CD4-positive, alpha-beta T cell (primary cell): ENCODE data around the gene PCDHA1. TPM values are rescaled to one million over a fixed set of nuclear protein-coding genes. Genes with fewer than 3 reads are reported as not detected.
"Not testable (repeated sequence)": the region's sequence is repeated elsewhere in the genome, so short reads cannot be mapped to it uniquely, and the experiment has no call there.

Source experiments
- ATAC-seq: fragments of 200-7000 bp; cut with Tn5 transposase; one replicate; pipeline ENCODE4 v1.10.0; 2022; ENCODE audit warnings: mild to moderate bottlenecking; ENCODE audit not compliant: poor library complexity
- CTCF ChIA-PET: fragments of 350-600 bp; sonication (Branson Sonifier 250); formaldehyde crosslinking; loops from one replicate; lab custom pipeline; 2021; ENCODE audit warnings: antibody characterized with exemption, inconsistent platforms; lab: Charles Lee
- POLR2A ChIA-PET: fragments of 350-600 bp; sonication (Branson Sonifier 250); formaldehyde crosslinking; loops from one replicate; lab custom pipeline; 2021; ENCODE audit warnings: antibody characterized with exemption, inconsistent platforms; lab: Charles Lee
- DNase-seq, 14 experiments: peaks; one replicate each; pipeline ENCODE4 v3.0.0-alpha.2; 2013 to 2020; ENCODE audit warnings: mixed read lengths in 2 of 14
- H3K27ac ChIP-seq, 2 donors: one replicate each; pipeline versions ENCODE4 v1.5.1 to v1.7.0; 2013; ENCODE audit warnings: low read length in 2 of 2, low read depth in 1 of 2, mild to moderate bottlenecking in 1 of 2
- H3K27me3 ChIP-seq, 2 experiments: 1 replicate in 1 of 2; 2 replicates in 1 of 2; pipeline versions ENCODE4 v1.6.1 to v1.7.0; 2013; ENCODE audit warnings: low read length in 2 of 2, control low read depth in 1 of 2, mild to moderate bottlenecking in 1 of 2, moderate library complexity in 1 of 2; ENCODE audit not compliant: insufficient read depth in 2 of 2, control insufficient read depth in 1 of 2
- H3K36me3 ChIP-seq: one replicate; pipeline ENCODE4 v1.6.1; 2013; ENCODE audit warnings: low read length, control low read depth; ENCODE audit not compliant: insufficient read depth
- H3K4me1 ChIP-seq: one replicate; pipeline ENCODE4 v1.6.1; 2013; ENCODE audit warnings: low read length, control low read depth; ENCODE audit not compliant: insufficient read depth
- H3K4me3 ChIP-seq: one replicate; pipeline ENCODE4 v1.5.1; 2013; ENCODE audit warnings: mild to moderate bottlenecking, low read length, moderate library complexity
- H3K9me3 ChIP-seq, 2 experiments: 1 replicate in 1 of 2; 2 replicates in 1 of 2; pipeline versions ENCODE4 v1.6.1 to v1.7.0; 2013; ENCODE audit warnings: low read length in 2 of 2, mild to moderate bottlenecking in 2 of 2, control low read depth in 1 of 2, moderate library complexity in 1 of 2; ENCODE audit not compliant: control insufficient read depth in 1 of 2, insufficient read depth in 1 of 2
- H3K27ac Mint-ChIP-seq: one replicate; pipeline ENCODE4 v1.8.0; 2020; ENCODE audit warnings: mixed read lengths
- H3K27me3 Mint-ChIP-seq: one replicate; pipeline ENCODE4 v1.8.0; 2021; ENCODE audit warnings: mixed read lengths
- H3K36me3 Mint-ChIP-seq: one replicate; pipeline ENCODE4 v1.8.0; 2021; ENCODE audit warnings: low read depth, mixed read lengths
- H3K4me1 Mint-ChIP-seq: one replicate; pipeline ENCODE4 v1.8.0; 2021; ENCODE audit warnings: low read depth, mixed read lengths
- H3K4me3 Mint-ChIP-seq: one replicate; pipeline ENCODE4 v1.8.0; 2020; ENCODE audit warnings: mild to moderate bottlenecking, mixed read lengths
- H3K9me3 Mint-ChIP-seq: one replicate; pipeline ENCODE4 v1.8.0; 2020; ENCODE audit warnings: mixed read lengths
- CTCF ChIP-seq: fragments of 200-600 bp; IDR thresholded peaks from one replicate; pipeline ENCODE4 v1.8.0; 2022; ENCODE audit warnings: antibody characterized with exemption, mild to moderate bottlenecking
- intact Hi-C, 2 experiments: fragments of 100-400 bp; cut with DNase I in 1 of 2; cut with micrococcal nuclease in 1 of 2; formaldehyde crosslinking; loops; one replicate each; pipeline versions ENCODE4 v1.15.1 to v1.9.0; 2023 to 2025; cut with DNase I, micrococcal nuclease
- total RNA-seq, 174 experiments: library from RNA in 2 of 174; stranded (reverse) in 2 of 174; gene quantifications; one replicate each; pipeline ENCODE4 v1.2.3 and lab custom pipeline; 2021 to 2026

The PCDHA1 gene
- total RNA-seq, 2 experiments from 2014 or later: not detected

- Mint-ChIP-seq H3K9me3 (peaks cover 24% of the 10 kb centered on the region), H3K27me3 (peaks cover 37% of the 10 kb centered on the region), H3K4me1 (no peaks in the 10 kb centered on the region), H3K4me3 (no peak overlapping the region), H3K36me3 (peaks cover 45% of the 10 kb centered on the region), H3K27ac (no peak overlapping the region)
- ATAC-seq (no peak), DNase-seq (no peak)
- no peaks in the 10 kb centered on the region for H3K4me1 ChIP-seq
- no peak for TF ChIP-seq CTCF
- POLR2A ChIA-PET: no interaction called here
- intact Hi-C loops: no loop called here
- CTCF ChIA-PET: no interaction called here
- peaks cover 3 to 5% of the 10 kb centered on the region in 2 experiments for H3K27me3 ChIP-seq
- no peak overlapping the region for H3K4me3 ChIP-seq
- H3K27ac ChIP-seq: no peak overlapping the region
- peaks cover 36 to 84% of the 10 kb centered on the region in 2 experiments for H3K9me3 ChIP-seq
- H3K36me3 ChIP-seq: no peaks in the 10 kb centered on the region
Observed at GRCh38 chr5:140780512-140780911, 5.4 kb upstream of the PCDHA1 start.

- H3K9me3 Mint-ChIP-seq: peaks cover 22% of the 10 kb centered on the region
- H3K27ac ChIP-seq, H3K4me1 Mint-ChIP-seq, H3K4me1 ChIP-seq, H3K4me3 ChIP-seq, CTCF ChIA-PET, H3K27ac Mint-ChIP-seq, H3K4me3 Mint-ChIP-seq, intact Hi-C loops, ATAC-seq, POLR2A ChIA-PET, H3K36me3 ChIP-seq, DNase-seq: not testable (repeated sequence)
- H3K36me3 Mint-ChIP-seq: peaks cover 43% of the 10 kb centered on the region
- peaks cover 21% of the 10 kb centered on the region in 2 experiments for H3K27me3 ChIP-seq
- peaks cover 42 to 77% of the 10 kb centered on the region in 2 experiments for H3K9me3 ChIP-seq
- peaks cover 76% of the 10 kb centered on the region for H3K27me3 Mint-ChIP-seq
Observed at GRCh38 chr5:140787422-140787821, 1.5 kb downstream of the PCDHA1 start.

- Histone ChIP-seq H3K27me3 (peaks cover 25% of the 10 kb centered on the region in 2 experiments), H3K9me3 (peaks cover 36 to 76% of the 10 kb centered on the region in 2 experiments)
- H3K4me3 ChIP-seq, H3K4me3 Mint-ChIP-seq, H3K27ac ChIP-seq, H3K36me3 ChIP-seq, H3K4me1 ChIP-seq, POLR2A ChIA-PET, CTCF ChIA-PET, intact Hi-C loops, H3K27ac Mint-ChIP-seq, H3K4me1 Mint-ChIP-seq, ATAC-seq, DNase-seq: not testable (repeated sequence)
- peaks cover 43% of the 10 kb centered on the region for H3K36me3 Mint-ChIP-seq
- H3K27me3 Mint-ChIP-seq: peaks cover 76% of the 10 kb centered on the region
- H3K9me3 Mint-ChIP-seq: peaks cover 22% of the 10 kb centered on the region
Observed at GRCh38 chr5:140787849-140788504, 2.0 kb downstream of the PCDHA1 start.

- Histone ChIP-seq H3K9me3 (peaks cover 43 to 75% of the 10 kb centered on the region in 2 experiments), H3K4me1 (no peaks in the 10 kb centered on the region), H3K4me3 (no peak overlapping the region), H3K27ac (no peak overlapping the region), H3K36me3 (no peaks in the 10 kb centered on the region), H3K27me3 (peaks cover 30 to 33% of the 10 kb centered on the region in 2 experiments)
- POLR2A ChIA-PET: no interaction called here
- Mint-ChIP-seq H3K36me3 (peaks cover 36% of the 10 kb centered on the region), H3K9me3 (peaks cover 14% of the 10 kb centered on the region), H3K27ac (no peak overlapping the region), H3K27me3 (peaks cover 78% of the 10 kb centered on the region), H3K4me1 (no peaks in the 10 kb centered on the region), H3K4me3 (no peak overlapping the region)
- no peak for TF ChIP-seq CTCF
- intact Hi-C loops: no loop called here
- CTCF ChIA-PET: no interaction called here
- DNase-seq: no peak
- ATAC-seq: no peak
Observed at GRCh38 chr5:140791089-140791488, 5.1 kb downstream of the PCDHA1 start.
